Spleen (tissue), 11 donors: Measurements from ENCODE around the gene TRERF1. TPM values are rescaled to one million over a fixed set of nuclear protein-coding genes. Genes with fewer than 3 reads are reported as not detected.

Experiments used
- DNase-seq: peaks from one replicate; pipeline ENCODE4 v3.0.0-alpha.2; 2020
- H3K27ac ChIP-seq, 8 donors: fragments of 200-600 bp; sonication (generic) in 7 of 8; 1 replicate in 4 of 8; 2 replicates in 4 of 8; pipeline versions ENCODE4 v1.5.0 to v1.8.0; 2016 to 2021; ENCODE audit warnings: inconsistent platforms in 4 of 8, mild to moderate bottlenecking in 4 of 8, moderate library complexity in 1 of 8
- H3K27me3 ChIP-seq, 7 donors: fragments of 200-600 bp; sonication (generic) in 6 of 7; replicated peaks in 1 of 7; 1 replicate in 4 of 7; 2 replicates in 3 of 7; pipeline versions ENCODE4 v1.5.0 to v1.8.0; 2016 to 2021; ENCODE audit warnings: inconsistent platforms in 3 of 7, mild to moderate bottlenecking in 1 of 7
- H3K36me3 ChIP-seq, 6 donors: fragments of 200-600 bp; sonication (generic) in 5 of 6; 1 replicate in 4 of 6; 2 replicates in 2 of 6; pipeline versions ENCODE4 v1.5.0 to v1.8.0; 2016 to 2021; ENCODE audit warnings: inconsistent platforms in 2 of 6
- H3K4me1 ChIP-seq, 6 donors: fragments of 200-600 bp; sonication (generic) in 5 of 6; 1 replicate in 3 of 6; 2 replicates in 3 of 6; pipeline versions ENCODE4 v1.5.0 to v1.8.0; 2016 to 2021; ENCODE audit warnings: inconsistent platforms in 3 of 6
- H3K4me3 ChIP-seq, 8 donors: fragments of 200-600 bp; sonication (generic) in 7 of 8; 1 replicate in 4 of 8; 2 replicates in 4 of 8; pipeline versions ENCODE4 v1.5.0 to v1.8.0; 2016 to 2021; ENCODE audit warnings: inconsistent platforms in 4 of 8, mild to moderate bottlenecking in 4 of 8, moderate library complexity in 2 of 8
- H3K9me3 ChIP-seq, 8 donors: fragments of 200-600 bp; sonication (generic) in 7 of 8; 1 replicate in 4 of 8; 2 replicates in 4 of 8; pipeline versions ENCODE4 v1.5.0 to v1.8.0; 2016 to 2021; ENCODE audit warnings: inconsistent platforms in 4 of 8
- POLR2A ChIP-seq, 3 donors: fragments of 450-650 bp; IDR thresholded peaks; one replicate each; pipeline ENCODE4 v1.5.1; 2017; ENCODE audit warnings: antibody characterized with exemption in 3 of 3, mild to moderate bottlenecking in 1 of 3
- POLR2AphosphoS5 ChIP-seq, 3 donors: sonication (generic); formaldehyde crosslinking; IDR thresholded peaks; one replicate each; pipeline ENCODE4 v1.5.1; 2017; ENCODE audit warnings: antibody characterized with exemption in 3 of 3
- WGBS, 5 donors: extraction: QIAGEN DNeasy Blood & Tissue Kit in 3 of 5; methylation state at CpG; one replicate each; pipeline versions ENCODE4 v1.1.5 to v1.1.7; 2013 to 2018; 5-methylcytosine and 5-hydroxymethylcytosine counted together
- intact Hi-C: fragments of 100-400 bp; cut with DNase I; formaldehyde crosslinking; loops from one replicate; pipeline ENCODE4 v1.15.0; 2023; ENCODE audit warnings: low total_unique reads
- polyA plus RNA-seq, 3 donors: library from polyadenylated mRNA; stranded (reverse); fragments of 200-250 nt; gene quantifications; one replicate each; pipeline ENCODE4 v1.2.1, GENCODE V29; 2013
- total RNA-seq, 7 donors: library from RNA; depleted of rRNA in 3 of 7; stranded (reverse); fragments of >200 nt in 3 of 7; fragmentation: NEBNext Ultra II Directional in 4 of 7; extraction: Animal tissue kit (Norgen Biotek cat#: 25700) in 4 of 7; gene quantifications; one replicate each; pipeline versions ENCODE4 v1.1.0 to v1.2.1, GENCODE V29; 2016 to 2021
- TF ChIP-seq, protein P1 (sequence below), 11 experiments: fragments of 200-600 bp in 7 of 11; fragments of 450-650 bp in 4 of 11; sonication (generic) in 4 of 11; IDR thresholded peaks in 8 of 11; conservative IDR thresholded peaks in 3 of 11; 1 replicate in 7 of 11; 2 replicates in 4 of 11; pipeline versions ENCODE4 v1.4.0 to v1.8.0; 2016 to 2021; ENCODE audit warnings: antibody characterized with exemption in 11 of 11, inconsistent platforms in 4 of 11, mild to moderate bottlenecking in 1 of 11
- donor health status: healthy with polysubstance abuse.
- donor health status: DM: no; HTN: no; CAD: no; lungs with moderate emphysema.
- donor health status: DM: no; HTN: no; CAD: no.
- donor health status: Bipolar disorder and iron deficiency.
- donor health status: healthy.
- donor health status: DM: no; HTN: no; CAD: no.
- donor health status: DM: yes; HTN: yes; CAD: no.

TRERF1 gene
- total and polyA plus RNA-seq, 10 donors: 1.5 to 16.9 (median 12.4) TPM

DNA sequence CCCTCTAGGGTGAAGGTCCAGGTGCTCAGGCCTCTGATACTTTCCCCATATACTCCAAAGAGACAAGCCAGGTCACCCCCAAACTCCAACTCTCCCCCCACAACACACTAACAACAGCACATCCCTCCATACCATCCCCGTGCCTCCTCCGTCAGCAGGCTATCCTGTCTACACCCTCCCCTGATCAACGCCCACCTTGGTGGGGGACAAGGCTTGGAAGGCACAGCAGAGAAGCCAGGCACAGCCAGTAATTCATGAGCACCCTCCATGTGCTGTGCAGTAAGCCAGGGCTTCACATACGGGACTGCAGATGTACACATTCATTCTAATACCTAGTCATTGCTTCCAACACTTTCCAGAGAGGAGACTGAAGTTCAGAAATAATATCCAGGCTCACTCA is 57.6 kb downstream of the TRERF1 start:
- WGBS, 5 donors: 86 to 92% (median 87%) methylated on average over 4 of the region's 4 CpGs
- intact Hi-C loops: no loop called here

DNA sequence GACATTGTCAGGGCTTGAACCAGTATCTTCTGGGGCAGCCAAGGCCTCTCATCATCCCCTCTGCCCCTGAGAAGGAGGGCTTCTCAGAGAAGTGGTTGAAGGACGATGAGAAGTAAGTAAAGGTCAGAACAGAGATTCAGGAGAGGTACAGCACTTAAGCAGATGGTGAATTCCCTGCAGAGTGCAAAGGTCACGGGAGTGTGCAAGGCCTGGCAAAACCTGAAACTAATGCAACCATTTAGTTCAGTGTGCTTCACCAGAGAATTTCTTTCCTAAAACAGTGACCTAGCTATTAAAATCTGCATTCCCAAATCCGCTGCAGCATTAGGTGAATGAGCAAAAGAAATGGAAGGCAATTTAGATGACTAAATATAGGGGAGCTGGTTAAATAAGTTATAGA is 58.4 kb downstream of the TRERF1 start:
- Histone ChIP-seq H3K27ac (peak overlapping the region in 4 of 8 donors; percentile 38 to 91 (median 51)), H3K4me1 (peaks cover 9 to 86% (median 49%) of the 10 kb centered on the region in 6 donors), H3K9me3 (no peaks in the 10 kb centered on the region), H3K4me3 (no peak overlapping the region), H3K27me3 (no peaks in the 10 kb centered on the region), H3K36me3 (no peaks in the 10 kb centered on the region)
- intact Hi-C loops: no loop called here
- DNase-seq: no peak
- 78 to 87% (median 80%) methylated on average over 3 of the region's 3 CpGs for WGBS, 5 donors
- no peak for TF ChIP-seq POLR2A (IDR thresholded peaks at IDR 0.05)
- TF ChIP-seq POLR2AphosphoS5 (IDR thresholded peaks at IDR 0.05): no peak
- TF ChIP-seq, protein P1, sequence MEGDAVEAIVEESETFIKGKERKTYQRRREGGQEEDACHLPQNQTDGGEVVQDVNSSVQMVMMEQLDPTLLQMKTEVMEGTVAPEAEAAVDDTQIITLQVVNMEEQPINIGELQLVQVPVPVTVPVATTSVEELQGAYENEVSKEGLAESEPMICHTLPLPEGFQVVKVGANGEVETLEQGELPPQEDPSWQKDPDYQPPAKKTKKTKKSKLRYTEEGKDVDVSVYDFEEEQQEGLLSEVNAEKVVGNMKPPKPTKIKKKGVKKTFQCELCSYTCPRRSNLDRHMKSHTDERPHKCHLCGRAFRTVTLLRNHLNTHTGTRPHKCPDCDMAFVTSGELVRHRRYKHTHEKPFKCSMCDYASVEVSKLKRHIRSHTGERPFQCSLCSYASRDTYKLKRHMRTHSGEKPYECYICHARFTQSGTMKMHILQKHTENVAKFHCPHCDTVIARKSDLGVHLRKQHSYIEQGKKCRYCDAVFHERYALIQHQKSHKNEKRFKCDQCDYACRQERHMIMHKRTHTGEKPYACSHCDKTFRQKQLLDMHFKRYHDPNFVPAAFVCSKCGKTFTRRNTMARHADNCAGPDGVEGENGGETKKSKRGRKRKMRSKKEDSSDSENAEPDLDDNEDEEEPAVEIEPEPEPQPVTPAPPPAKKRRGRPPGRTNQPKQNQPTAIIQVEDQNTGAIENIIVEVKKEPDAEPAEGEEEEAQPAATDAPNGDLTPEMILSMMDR (IDR thresholded peaks at IDR 0.05 in 8 of 11, conservative IDR thresholded peaks at IDR 0.05 in 3 of 11): no peak

More for the DNA sequence above, 57.6 kb downstream of the TRERF1 start:
- Histone ChIP-seq H3K9me3 (no peaks in the 10 kb centered on the region), H3K4me3 (no peak overlapping the region), H3K27me3 (no peaks in the 10 kb centered on the region), H3K27ac (peak overlapping the region in 4 of 8 donors; percentile 27 to 67 (median 51)), H3K4me1 (peaks cover 3 to 82% (median 43%) of the 10 kb centered on the region in 6 donors), H3K36me3 (no peaks in the 10 kb centered on the region)
- TF ChIP-seq POLR2A (IDR thresholded peaks at IDR 0.05) (no peak), POLR2AphosphoS5 (IDR thresholded peaks at IDR 0.05) (no peak)
- TF ChIP-seq, protein P1 (IDR thresholded peaks at IDR 0.05 in 8 of 11, conservative IDR thresholded peaks at IDR 0.05 in 3 of 11): no peak
- no peak for DNase-seq

DNA sequence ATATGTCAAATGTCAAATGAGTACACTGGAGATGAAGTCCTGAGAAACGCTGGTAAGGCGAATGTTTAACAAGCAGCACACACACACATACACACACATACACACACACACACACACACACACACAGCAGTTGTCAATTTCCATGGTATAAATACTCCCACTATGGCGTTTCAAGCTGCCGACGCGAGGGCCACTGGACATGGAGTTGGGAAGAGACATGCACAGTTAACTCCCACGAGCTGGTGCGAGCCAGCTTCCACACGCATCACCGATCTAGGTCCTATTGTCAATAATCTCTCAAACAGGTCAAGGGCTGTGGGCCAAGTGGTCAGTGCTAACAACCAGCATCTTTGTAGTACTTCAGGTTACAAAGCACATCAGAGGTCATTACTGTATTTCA is 58.9 kb downstream of the TRERF1 start:
- peaks cover 12 to 91% (median 54%) of the 10 kb centered on the region in 6 donors for H3K4me1 ChIP-seq
- TF ChIP-seq POLR2AphosphoS5 (IDR thresholded peaks at IDR 0.05) (no peak), POLR2A (IDR thresholded peaks at IDR 0.05) (no peak)
- TF ChIP-seq, protein P1 (IDR thresholded peaks at IDR 0.05 in 8 of 11, conservative IDR thresholded peaks at IDR 0.05 in 3 of 11): no peak
- H3K27me3 ChIP-seq: no peaks in the 10 kb centered on the region
- no peak overlapping the region for H3K4me3 ChIP-seq
- H3K27ac ChIP-seq: peak overlapping the region in 4 of 8 donors; percentile 38 to 91 (median 84)
- intact Hi-C loops: no loop called here
- no peaks in the 10 kb centered on the region for H3K36me3 ChIP-seq
- WGBS, 5 donors: 81 to 91% (median 88%) methylated on average over 10 of the region's 10 CpGs
- H3K9me3 ChIP-seq: no peaks in the 10 kb centered on the region
- DNase-seq: no peak

DNA sequence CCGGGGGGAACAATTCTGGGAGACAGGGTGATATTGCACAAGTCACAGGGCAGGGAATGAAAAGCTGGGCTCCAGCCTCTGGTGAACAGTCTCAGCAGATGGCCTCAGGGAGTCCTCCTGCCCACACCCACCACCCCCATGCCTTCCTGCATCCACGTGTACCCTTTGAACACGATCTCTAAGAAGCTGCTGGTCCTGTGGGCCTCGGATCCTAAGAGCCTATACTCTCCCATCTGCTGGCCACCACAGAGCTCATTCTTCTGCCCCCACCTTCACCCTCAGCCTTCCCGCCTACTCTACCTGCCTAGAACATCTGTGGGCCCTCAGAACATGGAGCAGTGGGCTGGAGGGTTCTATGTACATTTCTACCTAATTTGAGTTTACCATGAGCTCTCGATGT is 60.3 kb downstream of the TRERF1 start:
- intact Hi-C loops: no loop called here
- Histone ChIP-seq H3K4me1 (peaks cover 12 to 97% (median 68%) of the 10 kb centered on the region in 6 donors), H3K36me3 (no peaks in the 10 kb centered on the region), H3K27me3 (no peaks in the 10 kb centered on the region), H3K9me3 (no peaks in the 10 kb centered on the region), H3K27ac (peak overlapping the region; percentile 27 to 91 (median 78)), H3K4me3 (no peak overlapping the region)
- whole genome bisulfite sequencing, 5 donors: 90 to 92% (median 91%) methylated on average over 5 to 6 of the region's 6 CpGs
- no peak for DNase-seq
- TF ChIP-seq, protein P1 (IDR thresholded peaks at IDR 0.05 in 8 of 11, conservative IDR thresholded peaks at IDR 0.05 in 3 of 11): no peak
- no peak for TF ChIP-seq POLR2AphosphoS5 (IDR thresholded peaks at IDR 0.05)
- TF ChIP-seq POLR2A (IDR thresholded peaks at IDR 0.05): no peak
